ENCODE results near the gene WBP2.

DNA sequence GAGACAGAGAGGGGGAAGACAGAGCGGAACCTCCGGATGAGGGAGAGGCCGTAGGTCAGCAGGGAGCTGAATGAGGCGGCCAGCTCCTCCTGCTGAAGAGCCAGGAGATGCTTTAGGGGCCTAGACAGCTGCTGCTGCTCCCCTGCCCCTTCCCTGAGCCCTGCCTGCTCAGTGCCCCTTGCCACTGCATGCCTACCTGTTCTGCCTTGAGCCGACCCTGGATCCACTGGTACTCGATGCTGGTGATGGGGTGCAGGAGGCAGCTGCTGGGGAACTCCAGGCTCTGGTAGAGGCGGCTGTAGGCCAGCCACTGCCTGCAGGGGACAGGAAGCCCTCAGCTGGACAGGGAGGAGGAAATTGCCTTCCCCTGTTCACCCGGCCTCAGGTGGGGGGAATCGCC lies 18.5 kb downstream of the WBP2 start:
- TF ChIP-seq SUZ12 (IDR thresholded peaks at IDR 0.05; ENCODE audit: extremely low read depth, insufficient read depth, insufficient read length) (no peak), ZNF274 (IDR thresholded peaks at IDR 0.05; ENCODE audit: low read depth, low read length) (no peak)

Measured in NT2/D1 (cell line).